HUDEP-2 (cell line): Measurements from ENCODE around the gene AHNAK2.

Experiments
- DNase-seq, 76 experiments: peaks; one replicate each; lab custom pipeline; 2025; ENCODE audit not compliant: unreplicated experiment in 76 of 76; lab: John Stamatoyannopoulos, UW

Gene AHNAK2

GRCh38 chr14:104887623-104888488 is 90.3 kb downstream of the AHNAK2 start:
- no peak for DNase-seq
